ENCODE measurements around the gene BUB1B. TPM values are rescaled to one million over a fixed set of nuclear protein-coding genes. Genes with fewer than 3 reads are reported as not detected.

BUB1B gene
- total RNA-seq, 2 experiments from 2014 or later: 81.1 to 89.0 TPM

DNA sequence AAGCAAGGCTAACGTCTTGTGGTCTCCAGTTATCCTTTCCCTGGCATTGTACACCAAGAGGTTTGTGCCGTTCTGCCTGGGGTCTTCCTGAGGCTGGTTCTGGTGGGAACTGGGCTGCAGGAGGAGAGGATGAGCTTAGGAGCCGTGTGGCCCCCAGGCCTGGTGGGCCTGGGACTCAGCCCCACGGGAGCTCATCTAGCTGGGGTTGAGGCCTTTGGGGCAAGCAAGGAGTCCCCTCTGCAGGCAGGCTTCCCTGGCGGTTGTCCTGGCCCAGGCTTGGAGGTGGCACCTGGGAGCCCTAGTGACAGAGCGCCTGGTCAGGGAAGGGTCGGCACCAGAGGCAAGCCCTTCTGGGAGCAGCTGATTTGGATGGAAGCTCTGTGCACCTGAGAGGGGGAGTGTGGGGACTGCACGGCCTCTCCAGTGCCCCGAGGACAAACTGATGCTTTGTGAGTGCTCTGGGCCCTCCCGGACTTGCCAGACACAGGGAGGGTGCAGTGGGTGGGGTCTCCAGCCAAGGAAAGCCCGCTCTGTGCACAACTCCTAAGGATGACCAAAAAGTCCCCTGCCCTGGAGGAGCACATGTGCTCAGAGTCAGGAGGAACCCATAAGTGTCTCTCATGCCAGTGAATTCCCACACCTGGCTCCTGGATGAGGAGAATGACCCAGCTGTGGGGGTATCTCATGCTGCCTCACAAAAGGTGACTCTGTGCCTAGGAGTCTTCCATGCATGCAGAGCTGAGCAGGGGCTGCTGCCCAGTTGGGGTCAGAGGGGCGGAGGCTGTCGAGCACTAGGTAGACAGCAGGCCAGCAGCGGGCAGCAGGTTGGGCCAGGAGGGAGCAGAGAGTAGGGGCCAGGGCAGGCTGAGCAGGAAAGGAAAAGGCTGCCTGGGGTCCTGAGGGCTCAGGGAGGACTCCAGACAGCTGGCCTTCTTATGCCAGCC lies 80.7 kb downstream of the BUB1B start:
- DNase-seq: no peak
- no peak overlapping the region for H3K4me3 Mint-ChIP-seq
- H3K27ac Mint-ChIP-seq: no peak overlapping the region
- H3K27me3 Mint-ChIP-seq: peaks cover 17% of the 10 kb centered on the region
- H3K36me3 Mint-ChIP-seq (ENCODE audit: low read depth): no peaks in the 10 kb centered on the region
- peaks cover 6% of the 10 kb centered on the region for H3K4me1 Mint-ChIP-seq
- POLR2A ChIA-PET: no interaction called here
- CTCF ChIA-PET: interaction anchor here (0.6 to 1.1 kb wide), 5 partner anchors 11 to 285 kb away, joined by 3 to 4 read pairs (median 3); no protein-coding TSS in a partner anchor
- no peaks in the 10 kb centered on the region for H3K9me3 Mint-ChIP-seq

DNA sequence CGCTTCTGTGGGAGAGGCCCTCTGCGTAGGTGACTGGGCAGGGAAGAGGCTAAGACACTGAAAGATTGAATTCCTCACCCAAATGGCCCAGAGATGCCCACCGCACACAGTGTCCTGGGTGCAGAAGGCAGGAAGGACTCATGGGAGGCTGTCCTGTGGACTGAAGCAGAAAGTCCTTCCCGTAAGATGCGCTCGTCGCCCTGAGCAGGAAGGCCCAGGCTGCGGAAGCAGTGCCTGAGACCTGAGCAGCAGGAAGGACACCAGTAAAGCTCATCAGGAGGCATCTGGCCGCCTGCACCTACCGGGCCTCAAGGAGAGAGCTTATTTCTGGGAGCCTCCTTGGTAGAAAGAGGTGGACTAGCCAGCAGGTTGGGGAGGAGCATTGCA lies 81.3 kb downstream of the BUB1B start:
- no peak overlapping the region for H3K27ac Mint-ChIP-seq

DNA sequence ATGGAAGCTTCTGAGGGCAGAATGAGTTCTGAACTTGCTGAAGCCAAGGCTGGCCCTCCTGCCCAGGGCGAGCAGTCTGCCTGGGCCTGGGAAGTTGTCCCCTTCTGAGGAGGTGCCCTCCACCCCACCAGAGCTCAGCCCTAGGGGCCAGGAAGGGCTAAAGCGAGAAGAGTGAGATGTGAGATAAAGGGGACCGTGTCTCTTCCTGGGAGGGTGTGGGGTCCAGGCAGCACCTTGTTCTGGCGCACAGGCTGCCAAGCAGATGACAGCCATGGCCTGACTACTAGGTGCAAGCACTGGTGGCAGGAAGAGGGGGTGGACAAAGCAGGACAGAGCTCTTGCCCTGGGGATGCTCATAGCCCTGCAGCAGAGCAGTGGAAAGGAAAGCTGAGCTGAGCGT lies 81.7 kb downstream of the BUB1B start:
- CTCF ChIA-PET: interaction anchor here (0.9 to 1.1 kb wide), 2 partner anchors 12 to 24 kb away, joined by 3 to 4 read pairs; no protein-coding TSS in a partner anchor
- no peak for DNase-seq
- H3K9me3 Mint-ChIP-seq: no peaks in the 10 kb centered on the region
- POLR2A ChIA-PET: no interaction called here
- H3K27ac Mint-ChIP-seq: no peak overlapping the region
- H3K36me3 Mint-ChIP-seq (ENCODE audit: low read depth): no peaks in the 10 kb centered on the region
- H3K4me3 Mint-ChIP-seq: no peak overlapping the region
- peaks cover 6% of the 10 kb centered on the region for H3K4me1 Mint-ChIP-seq
- H3K27me3 Mint-ChIP-seq: peaks cover 17% of the 10 kb centered on the region

More for the DNA sequence above, 81.3 kb downstream of the BUB1B start:
- no peaks in the 10 kb centered on the region for H3K36me3 Mint-ChIP-seq (ENCODE audit: low read depth)
- peaks cover 17% of the 10 kb centered on the region for H3K27me3 Mint-ChIP-seq
- peaks cover 6% of the 10 kb centered on the region for H3K4me1 Mint-ChIP-seq
- ChIA-PET CTCF (interaction anchor here (1.1 kb wide), 1 partner anchor 12 kb away, joined by 4 read pairs; no protein-coding TSS in a partner anchor), POLR2A (no interaction called here)
- H3K9me3 Mint-ChIP-seq: no peaks in the 10 kb centered on the region
- H3K4me3 Mint-ChIP-seq: no peak overlapping the region
- no peak for DNase-seq

DNA sequence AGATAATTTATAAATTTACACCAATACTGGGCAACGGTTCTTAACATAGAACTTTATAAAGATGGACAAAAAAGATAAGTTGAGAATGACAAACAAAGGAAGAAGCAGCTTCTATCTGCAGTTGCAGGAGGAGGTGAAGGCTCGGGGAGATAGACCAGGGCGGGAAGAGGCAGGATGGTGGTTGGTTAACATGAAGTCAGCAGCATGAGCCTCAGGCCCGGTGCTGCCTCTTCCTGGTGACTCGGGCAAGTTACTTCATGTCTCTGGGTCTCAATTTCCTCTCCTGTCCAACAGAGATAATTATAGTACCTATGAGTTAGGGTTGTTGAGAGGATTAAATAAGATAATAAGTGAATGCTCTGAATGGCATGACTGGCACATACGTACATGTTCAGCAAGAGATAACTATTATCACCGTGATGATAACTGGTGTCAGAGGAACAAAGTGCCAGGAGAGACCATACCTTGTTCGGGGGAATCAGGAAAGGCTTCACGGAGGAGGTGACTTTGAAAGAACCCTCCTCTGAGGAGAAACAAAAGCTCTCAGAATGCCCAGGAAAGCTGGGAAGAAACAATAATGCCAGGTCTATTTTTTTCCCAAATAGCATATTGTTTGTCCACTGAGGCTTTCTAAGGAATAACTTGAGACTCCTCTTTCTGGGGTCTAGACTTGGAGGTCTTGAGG lies 82.4 kb downstream of the BUB1B start:
- DNase-seq: no peak
- Mint-ChIP-seq H3K9me3 (no peaks in the 10 kb centered on the region), H3K36me3 (ENCODE audit: low read depth) (no peaks in the 10 kb centered on the region), H3K4me1 (peaks cover under 1% of the 10 kb centered on the region), H3K27ac (no peak overlapping the region), H3K27me3 (peaks cover 10% of the 10 kb centered on the region), H3K4me3 (no peak overlapping the region)
- ChIA-PET POLR2A (no interaction called here), CTCF (interaction anchor here (0.8 to 1.6 kb wide), 7 partner anchors 11 to 94 kb away, joined by 3 to 6 read pairs (median 3); no protein-coding TSS in a partner anchor)

DNA sequence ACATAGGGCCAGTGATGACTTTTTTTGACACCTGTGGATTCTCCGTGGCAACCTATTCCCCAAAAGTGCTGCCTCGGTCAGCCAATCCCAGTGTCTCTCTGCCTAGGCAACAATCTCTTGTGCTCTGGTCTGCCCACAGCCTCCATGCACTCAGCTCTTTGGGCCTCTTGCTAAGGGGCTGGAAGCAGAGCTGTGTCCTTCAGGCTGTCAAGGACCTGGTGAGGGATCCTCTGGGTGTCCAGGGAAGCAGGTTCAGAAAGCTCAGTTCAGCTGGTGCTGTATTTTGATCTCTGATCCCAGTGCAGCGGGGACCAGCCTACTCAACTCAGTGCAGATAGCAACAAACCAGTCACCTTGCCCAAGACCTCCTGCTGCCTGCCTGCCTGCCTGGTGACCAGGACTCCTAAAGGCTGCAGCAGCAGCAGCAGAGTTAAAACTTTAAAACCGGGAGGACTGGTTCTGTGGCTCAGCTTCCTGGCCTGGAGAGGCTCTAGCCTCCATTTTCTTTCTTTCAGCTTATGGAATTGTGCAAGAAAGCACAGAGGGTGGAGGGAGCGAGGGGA lies 84.2 kb downstream of the BUB1B start:
- POLR2A ChIA-PET: no interaction called here
- CTCF ChIA-PET: interaction anchor here (0.9 to 1.6 kb wide), 2 partner anchors 17 to 27 kb away, joined by 3 to 4 read pairs; no protein-coding TSS in a partner anchor
- H3K9me3 Mint-ChIP-seq: no peaks in the 10 kb centered on the region

DNA sequence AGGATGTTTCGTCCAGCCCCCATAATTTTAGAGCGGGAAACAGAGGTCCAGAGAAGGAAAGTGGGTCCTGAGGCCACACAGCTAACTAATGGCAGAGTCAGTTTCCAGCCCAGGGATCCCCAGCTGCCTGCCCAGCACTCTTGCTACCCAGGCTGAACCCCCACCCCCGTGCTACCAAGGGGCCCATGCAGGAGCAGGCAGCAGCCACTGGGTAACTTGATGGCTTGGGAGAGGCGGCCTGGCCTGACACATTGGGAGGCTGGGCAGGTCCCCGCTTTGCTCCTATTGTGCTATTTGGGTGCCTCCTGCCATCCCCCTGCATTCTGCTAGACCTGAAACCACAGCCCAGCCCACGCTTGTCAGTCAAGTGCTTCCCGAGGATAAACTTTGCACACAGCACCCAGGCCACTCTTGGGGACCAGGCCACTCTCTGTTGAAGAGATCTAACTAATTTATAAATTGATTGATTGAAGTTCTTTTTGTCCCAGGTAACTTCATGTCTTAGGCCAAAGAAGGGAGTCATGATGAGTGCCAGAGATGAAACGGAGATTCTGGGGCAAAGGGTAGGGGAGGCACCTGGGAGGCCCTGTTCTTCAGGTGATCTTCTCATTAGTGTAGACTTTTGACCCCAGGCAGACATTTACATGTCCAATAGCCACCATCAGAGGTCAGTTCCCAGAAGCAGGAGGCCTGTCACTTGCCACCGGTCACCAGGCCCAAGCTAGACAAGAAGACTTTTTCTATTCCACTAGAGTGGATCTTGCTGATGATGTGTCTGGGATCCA lies 85.0 kb downstream of the BUB1B start:
- H3K9me3 Mint-ChIP-seq: no peaks in the 10 kb centered on the region
- H3K36me3 Mint-ChIP-seq (ENCODE audit: low read depth): no peaks in the 10 kb centered on the region
- no peak for DNase-seq
- H3K4me3 Mint-ChIP-seq: no peak overlapping the region
- CTCF ChIA-PET: interaction anchor here (0.9 kb wide), 1 partner anchor 28 kb away, joined by 3 read pairs; no protein-coding TSS in a partner anchor
- POLR2A ChIA-PET: no interaction called here
- peaks cover 7% of the 10 kb centered on the region for H3K27me3 Mint-ChIP-seq
- no peaks in the 10 kb centered on the region for H3K4me1 Mint-ChIP-seq
- no peak overlapping the region for H3K27ac Mint-ChIP-seq

More for the DNA sequence above, 84.2 kb downstream of the BUB1B start:
- no peak for DNase-seq
- Mint-ChIP-seq H3K27me3 (peaks cover 4% of the 10 kb centered on the region), H3K4me3 (no peak overlapping the region), H3K4me1 (no peaks in the 10 kb centered on the region), H3K36me3 (ENCODE audit: low read depth) (no peaks in the 10 kb centered on the region), H3K27ac (no peak overlapping the region)

DNA sequence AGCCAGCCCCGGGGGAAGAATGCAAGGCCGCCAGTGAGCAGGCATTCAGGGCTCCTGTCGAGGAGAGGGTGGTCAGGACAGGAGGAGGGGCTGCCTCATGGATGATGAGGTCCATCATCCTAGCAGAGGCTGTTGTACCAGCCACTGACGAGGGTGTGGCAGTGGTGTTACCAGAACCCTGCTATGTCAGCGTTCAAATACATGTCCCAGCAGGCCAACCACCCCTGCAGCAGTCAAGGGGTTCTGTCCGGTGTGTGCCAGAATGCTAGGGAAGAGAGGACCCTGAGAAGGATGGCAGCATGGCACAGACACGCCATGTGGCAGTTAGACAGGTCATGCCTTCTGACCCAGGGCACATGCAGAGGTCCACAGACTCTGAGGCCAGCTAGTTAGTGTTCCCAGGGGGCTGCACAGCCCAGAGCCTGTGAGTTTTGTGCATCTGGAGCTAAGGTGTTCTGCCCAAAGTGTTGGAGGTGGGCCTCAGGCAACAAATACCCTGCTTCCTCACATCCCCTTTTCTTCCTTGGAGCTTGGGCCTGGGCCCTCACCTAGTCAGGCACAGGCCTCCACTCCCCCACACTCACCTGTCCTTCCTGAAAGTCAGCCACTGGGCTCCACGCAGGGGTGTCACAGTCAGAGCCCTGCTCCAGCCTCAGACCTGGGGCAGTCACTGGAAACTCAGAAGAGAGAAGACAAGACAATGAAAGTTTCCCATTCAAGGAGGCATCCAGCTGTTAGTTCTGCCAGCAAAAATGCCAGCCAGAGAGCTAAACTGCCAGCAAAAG lies 85.8 kb downstream of the BUB1B start:
- Mint-ChIP-seq H3K27me3 (peaks cover 16% of the 10 kb centered on the region), H3K4me3 (no peak overlapping the region), H3K27ac (no peak overlapping the region), H3K9me3 (no peaks in the 10 kb centered on the region), H3K36me3 (ENCODE audit: low read depth) (no peaks in the 10 kb centered on the region), H3K4me1 (no peaks in the 10 kb centered on the region)
- ChIA-PET POLR2A (no interaction called here), CTCF (interaction anchor here (1.2 kb wide), 1 partner anchor 34 kb away, joined by 4 read pairs; no protein-coding TSS in a partner anchor)
- DNase-seq: no peak

DNA sequence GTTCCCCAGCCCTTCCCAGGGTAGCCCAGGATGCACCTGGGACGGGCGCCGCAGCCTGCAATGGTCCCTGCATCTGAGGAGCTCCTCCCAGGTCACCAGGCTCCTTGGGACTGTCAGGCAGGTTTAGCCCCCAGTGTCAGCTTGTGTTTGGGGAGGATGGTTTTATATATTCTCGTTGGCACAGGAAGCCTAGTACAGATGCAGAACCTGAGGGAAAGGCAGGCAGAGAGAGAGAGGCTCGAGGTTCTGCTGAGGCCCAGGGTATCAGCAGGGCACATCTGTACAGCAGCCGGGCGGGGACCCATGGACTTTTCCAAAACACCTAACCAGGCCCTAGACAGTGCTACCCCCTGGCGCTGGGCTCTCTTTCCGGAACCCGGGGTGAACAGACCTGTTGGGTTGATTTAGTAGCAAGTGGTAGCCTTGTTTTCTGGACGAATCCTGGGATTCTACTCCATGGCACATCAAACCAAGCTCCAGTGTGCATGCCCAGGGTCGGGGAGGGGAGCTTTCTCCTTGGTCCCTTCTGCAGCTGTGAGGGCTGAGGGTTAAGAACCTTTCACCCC lies 86.6 kb downstream of the BUB1B start:
- POLR2A ChIA-PET: no interaction called here
- no peak overlapping the region for H3K27ac Mint-ChIP-seq
- CTCF ChIA-PET: interaction anchor here (1.2 kb wide), 2 partner anchors 8 to 33 kb away, joined by 3 to 4 read pairs; no protein-coding TSS in a partner anchor
- H3K4me1 Mint-ChIP-seq: no peaks in the 10 kb centered on the region
- DNase-seq: no peak
- H3K27me3 Mint-ChIP-seq: peaks cover 20% of the 10 kb centered on the region
- H3K36me3 Mint-ChIP-seq (ENCODE audit: low read depth): no peaks in the 10 kb centered on the region
- no peak overlapping the region for H3K4me3 Mint-ChIP-seq
- H3K9me3 Mint-ChIP-seq: no peaks in the 10 kb centered on the region

DNA sequence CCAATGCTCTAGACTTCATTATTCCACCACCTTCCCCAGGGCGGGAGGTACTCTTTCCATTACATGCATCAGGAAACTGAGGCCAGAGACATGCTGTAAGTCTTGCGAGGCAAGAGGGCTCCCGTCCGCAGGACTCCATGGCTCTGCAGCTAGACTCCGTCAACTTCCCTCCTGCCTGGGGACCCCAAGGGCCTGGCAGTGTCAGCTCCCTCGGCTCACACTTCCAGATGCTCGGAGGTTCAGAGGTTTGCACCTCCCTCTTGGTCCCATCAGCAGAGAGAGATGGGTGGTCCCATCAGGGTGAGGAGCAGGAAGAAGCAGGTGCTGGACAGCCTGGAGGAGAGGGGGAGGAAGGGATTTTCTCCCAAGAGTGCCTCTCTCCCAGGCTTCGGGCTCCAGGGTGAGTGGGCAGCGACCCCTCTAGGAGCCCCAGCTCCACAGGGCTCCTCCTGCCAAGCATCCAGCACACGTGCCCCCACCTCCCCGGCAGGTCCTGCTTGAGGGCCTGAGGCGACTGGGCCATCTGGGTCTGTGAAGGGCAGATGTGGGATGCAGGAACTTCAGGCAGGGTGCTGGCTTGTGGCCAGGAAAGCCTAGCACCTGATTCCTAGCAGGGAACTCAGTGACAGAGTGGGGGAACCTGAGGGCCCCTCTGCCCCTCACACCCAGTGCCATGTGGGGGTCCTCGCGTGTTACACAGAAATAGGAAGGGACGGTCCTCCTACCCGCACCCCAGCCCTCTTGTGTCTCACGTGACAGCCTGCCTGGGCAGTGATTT lies 87.3 kb downstream of the BUB1B start:
- no peaks in the 10 kb centered on the region for H3K9me3 Mint-ChIP-seq
- H3K27me3 Mint-ChIP-seq: peaks cover 23% of the 10 kb centered on the region
- no peak overlapping the region for H3K27ac Mint-ChIP-seq
- H3K4me1 Mint-ChIP-seq: peaks cover 4% of the 10 kb centered on the region
- CTCF ChIA-PET: interaction anchor here (1.2 kb wide), 1 partner anchor 8 kb away, joined by 3 read pairs; no protein-coding TSS in a partner anchor
- POLR2A ChIA-PET: no interaction called here
- DNase-seq: no peak
- no peaks in the 10 kb centered on the region for H3K36me3 Mint-ChIP-seq (ENCODE audit: low read depth)
- no peak overlapping the region for H3K4me3 Mint-ChIP-seq

DNA sequence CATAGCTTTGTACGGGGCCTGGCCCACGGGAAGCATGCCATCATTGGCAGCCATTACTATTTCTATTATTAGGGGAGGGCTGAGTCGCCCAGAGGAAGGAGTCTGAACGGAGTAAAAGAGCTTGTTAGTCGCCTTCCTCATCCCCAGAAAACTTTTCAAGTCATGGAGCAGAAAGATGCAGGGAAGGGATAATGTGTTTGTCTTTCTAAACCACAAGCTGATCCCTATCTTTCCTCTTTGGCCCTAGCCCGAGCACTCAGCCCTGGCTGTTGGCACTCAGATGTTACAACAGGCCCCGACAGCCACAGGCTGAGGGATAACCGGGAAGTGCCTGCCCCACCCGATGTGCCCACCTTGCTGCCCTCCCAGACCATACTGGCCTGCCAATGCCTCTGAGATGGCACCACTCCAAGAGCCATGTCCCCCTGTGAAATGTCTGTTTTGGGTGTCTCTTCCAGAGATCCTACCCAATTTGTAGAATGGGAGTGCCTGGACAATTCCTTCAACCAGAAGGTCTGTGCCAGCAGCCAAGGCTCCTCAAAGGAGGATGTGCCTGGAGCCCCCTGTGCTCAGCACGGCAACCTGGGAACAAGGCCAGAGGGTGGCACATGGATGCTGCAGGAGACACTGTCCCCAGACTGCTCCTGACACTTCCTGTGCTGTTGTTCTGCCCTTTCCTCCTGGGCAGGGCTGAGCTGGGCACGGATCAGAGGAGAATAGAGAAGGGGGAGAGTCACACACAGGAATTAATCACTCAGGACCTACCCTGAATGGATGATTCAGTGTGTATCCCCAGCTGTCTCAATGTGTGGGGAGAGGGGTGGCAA lies 88.8 kb downstream of the BUB1B start:
- H3K4me3 Mint-ChIP-seq: no peak overlapping the region
- DNase-seq: no peak
- H3K36me3 Mint-ChIP-seq (ENCODE audit: low read depth): no peaks in the 10 kb centered on the region
- H3K9me3 Mint-ChIP-seq: no peaks in the 10 kb centered on the region
- peaks cover 7% of the 10 kb centered on the region for H3K4me1 Mint-ChIP-seq
- CTCF ChIA-PET: interaction anchor here (1.7 kb wide), 1 partner anchor 25 kb away, joined by 7 read pairs; no protein-coding TSS in a partner anchor
- POLR2A ChIA-PET: no interaction called here
- no peak overlapping the region for H3K27ac Mint-ChIP-seq
- H3K27me3 Mint-ChIP-seq: peaks cover 37% of the 10 kb centered on the region
